GM12872 (cell line): ENCODE measurements around the gene GLIPR1L2.

Experiments
- CTCF ChIP-seq: IDR thresholded peaks from 3 replicates; pipeline ENCODE4 v1.5.1; 2011; ENCODE audit warnings: low read depth, mild to moderate bottlenecking, low read length, moderate library complexity; ENCODE audit not compliant: insufficient read depth

The GLIPR1L2 gene

GRCh38 chr12:75481013-75481705, 90.3 kb downstream of the GLIPR1L2 start:
- TF ChIP-seq CTCF, result no peak

DNA sequence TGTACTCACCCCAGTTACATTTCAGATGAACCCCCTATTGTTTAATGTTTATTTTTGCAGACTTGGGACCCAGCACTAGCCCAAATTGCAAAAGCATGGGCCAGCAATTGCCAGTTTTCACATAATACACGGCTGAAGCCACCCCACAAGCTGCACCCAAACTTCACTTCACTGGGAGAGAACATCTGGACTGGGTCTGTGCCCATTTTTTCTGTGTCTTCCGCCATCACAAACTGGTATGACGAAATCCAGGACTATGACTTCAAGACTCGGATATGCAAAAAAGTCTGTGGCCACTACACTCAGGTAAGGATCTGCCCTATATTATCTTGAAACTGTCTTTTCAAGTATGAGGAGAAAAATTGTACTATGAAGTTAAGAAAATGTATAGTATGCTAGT, 90.9 kb downstream of the GLIPR1L2 start:
- no peak for TF ChIP-seq CTCF
